ENCODE data around the gene SLCO4C1.

GRCh38 chr5:102226321-102226720 is 69.8 kb downstream of the SLCO4C1 start:
- no peak for TF ChIP-seq POLR2A (IDR thresholded peaks at IDR 0.05; ENCODE audit: extremely low read depth, insufficient read length)
- no peak for TF ChIP-seq CTCF (IDR thresholded peaks at IDR 0.05; ENCODE audit: low read depth, low read length)
- no peak for TF ChIP-seq MAX (IDR thresholded peaks at IDR 0.05; ENCODE audit: low read depth, low read length)

Data from NB4 (cell line).